ENCODE results near the gene PKMYT1. TPM values are rescaled to one million over a fixed set of nuclear protein-coding genes. Genes with fewer than 3 reads are reported as not detected.

Gene PKMYT1
- total RNA-seq, 1 experiment from 2014 or later: 128 TPM

DNA sequence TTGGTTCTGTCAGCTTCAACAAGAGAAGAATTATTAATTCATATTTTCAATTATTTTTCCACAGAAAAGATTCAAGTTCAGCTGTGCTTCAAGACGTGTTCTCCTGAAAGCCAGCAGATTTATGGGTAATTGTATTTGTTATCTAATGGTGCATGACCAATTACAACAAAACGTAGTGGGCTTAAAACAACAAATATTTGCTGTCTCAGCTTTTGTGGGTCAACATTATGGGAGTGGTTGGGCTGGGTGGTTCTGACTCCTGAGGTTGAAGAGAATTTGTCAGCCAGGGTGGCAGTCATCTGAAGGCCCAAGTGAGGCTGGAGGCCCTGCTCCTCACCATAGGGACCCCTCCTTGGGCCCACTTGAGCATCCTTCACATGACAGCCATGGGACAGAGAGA is 40.3 kb downstream of the PKMYT1 start:
- POLR2A ChIA-PET (ENCODE audit: low non-redundant PET): no interaction called here
- peaks cover 32% of the 10 kb centered on the region for H3K36me3 ChIP-seq (ENCODE audit: insufficient read depth, low read length, poor library complexity, severe bottlenecking)
- H3K9me3 ChIP-seq (ENCODE audit: low read depth, low read length, poor library complexity, severe bottlenecking): no peaks in the 10 kb centered on the region
- DNase-seq (ENCODE audit: low spot score): no peak
- BruUV-seq (replicated peaks): no TSS peak
- H3K4me3 ChIP-seq (ENCODE audit: low read depth, low read length, poor library complexity, severe bottlenecking): no peak overlapping the region
- CTCF ChIA-PET: no interaction called here
- no peak overlapping the region for H3K27ac ChIP-seq (ENCODE audit: low read depth, low read length, poor library complexity, severe bottlenecking)
- H3K27me3 ChIP-seq (replicated peaks; ENCODE audit: insufficient read depth, low read depth, low read length, poor library complexity): no peaks in the 10 kb centered on the region
- intact Hi-C loops (cut with micrococcal nuclease; ENCODE audit: unreplicated experiment): no loop called here
- no peak for TF ChIP-seq EZH2 (IDR thresholded peaks at IDR 0.05; ENCODE audit: borderline replicate concordance, low read depth, low read length, poor library complexity, severe bottlenecking)
- no peaks in the 10 kb centered on the region for H3K4me1 ChIP-seq (ENCODE audit: insufficient read depth, low read length, poor library complexity, severe bottlenecking)

GRCh38 chr16:2938206-2938605 is 42.0 kb downstream of the PKMYT1 start:
- ChIA-PET CTCF (no interaction called here), POLR2A (ENCODE audit: low non-redundant PET) (no interaction called here)
- TF ChIP-seq CTCF (conservative IDR thresholded peaks at IDR 0.05; ENCODE audit: low read depth, low read length) (no peak), EZH2 (IDR thresholded peaks at IDR 0.05; ENCODE audit: borderline replicate concordance, low read depth, low read length, poor library complexity, severe bottlenecking) (no peak)
- Histone ChIP-seq H3K4me3 (ENCODE audit: low read depth, low read length, poor library complexity, severe bottlenecking) (no peak overlapping the region), H3K9me3 (ENCODE audit: low read depth, low read length, poor library complexity, severe bottlenecking) (no peaks in the 10 kb centered on the region), H3K4me1 (ENCODE audit: insufficient read depth, low read length, poor library complexity, severe bottlenecking) (no peaks in the 10 kb centered on the region), H3K36me3 (ENCODE audit: insufficient read depth, low read length, poor library complexity, severe bottlenecking) (peaks cover 29% of the 10 kb centered on the region), H3K27me3 (replicated peaks; ENCODE audit: insufficient read depth, low read depth, low read length, poor library complexity) (no peaks in the 10 kb centered on the region), H3K27ac (ENCODE audit: low read depth, low read length, poor library complexity, severe bottlenecking) (no peak overlapping the region)
- intact Hi-C loops (cut with micrococcal nuclease; ENCODE audit: unreplicated experiment): no loop called here
- no peak for DNase-seq (ENCODE audit: low spot score)
- no TSS peak for BruUV-seq (replicated peaks)

GRCh38 chr16:2937170-2937569 is 43.1 kb downstream of the PKMYT1 start:
- H3K4me1 ChIP-seq (ENCODE audit: insufficient read depth, low read length, poor library complexity, severe bottlenecking): no peaks in the 10 kb centered on the region
- BruUV-seq (replicated peaks): no TSS peak
- ChIA-PET POLR2A (ENCODE audit: low non-redundant PET) (no interaction called here), CTCF (no interaction called here)
- no peaks in the 10 kb centered on the region for H3K9me3 ChIP-seq (ENCODE audit: low read depth, low read length, poor library complexity, severe bottlenecking)
- DNase-seq (ENCODE audit: low spot score): no peak
- no peak overlapping the region for H3K27ac ChIP-seq (ENCODE audit: low read depth, low read length, poor library complexity, severe bottlenecking)
- no peak for TF ChIP-seq EZH2 (IDR thresholded peaks at IDR 0.05; ENCODE audit: borderline replicate concordance, low read depth, low read length, poor library complexity, severe bottlenecking)
- TF ChIP-seq CTCF (conservative IDR thresholded peaks at IDR 0.05; ENCODE audit: low read depth, low read length): no peak
- no peaks in the 10 kb centered on the region for H3K27me3 ChIP-seq (replicated peaks; ENCODE audit: insufficient read depth, low read depth, low read length, poor library complexity)
- peaks cover 28% of the 10 kb centered on the region for H3K36me3 ChIP-seq (ENCODE audit: insufficient read depth, low read length, poor library complexity, severe bottlenecking)
- intact Hi-C loops (cut with micrococcal nuclease; ENCODE audit: unreplicated experiment): no loop called here
- no peak overlapping the region for H3K4me3 ChIP-seq (ENCODE audit: low read depth, low read length, poor library complexity, severe bottlenecking)

GRCh38 chr16:2936436-2937011 is 43.7 kb downstream of the PKMYT1 start:
- ChIA-PET POLR2A (ENCODE audit: low non-redundant PET) (no interaction called here), CTCF (no interaction called here)
- no peaks in the 10 kb centered on the region for H3K4me1 ChIP-seq (ENCODE audit: insufficient read depth, low read length, poor library complexity, severe bottlenecking)
- no peak for DNase-seq (ENCODE audit: low spot score)
- BruUV-seq (replicated peaks): no TSS peak
- no peaks in the 10 kb centered on the region for H3K27me3 ChIP-seq (replicated peaks; ENCODE audit: insufficient read depth, low read depth, low read length, poor library complexity)
- intact Hi-C loops (cut with micrococcal nuclease; ENCODE audit: unreplicated experiment): no loop called here
- H3K9me3 ChIP-seq (ENCODE audit: low read depth, low read length, poor library complexity, severe bottlenecking): no peaks in the 10 kb centered on the region
- TF ChIP-seq EZH2 (IDR thresholded peaks at IDR 0.05; ENCODE audit: borderline replicate concordance, low read depth, low read length, poor library complexity, severe bottlenecking) (no peak), CTCF (conservative IDR thresholded peaks at IDR 0.05; ENCODE audit: low read depth, low read length) (no peak)
- peaks cover 26% of the 10 kb centered on the region for H3K36me3 ChIP-seq (ENCODE audit: insufficient read depth, low read length, poor library complexity, severe bottlenecking)
- H3K27ac ChIP-seq (ENCODE audit: low read depth, low read length, poor library complexity, severe bottlenecking): no peak overlapping the region
- no peak overlapping the region for H3K4me3 ChIP-seq (ENCODE audit: low read depth, low read length, poor library complexity, severe bottlenecking)
